CD8-positive, alpha-beta memory T cell (primary cell): ENCODE measurements around the gene TNS1. TPM values are rescaled to one million over a fixed set of nuclear protein-coding genes. Genes with fewer than 3 reads are reported as not detected.

ENCODE experiments used
- CTCF ChIA-PET: fragments of 350-600 bp; sonication (Branson Sonifier 250); formaldehyde crosslinking; loops from one replicate; lab custom pipeline; 2021; ENCODE audit warnings: antibody characterized with exemption; lab: Charles Lee
- POLR2A ChIA-PET: fragments of 350-600 bp; sonication (Branson Sonifier 250); formaldehyde crosslinking; loops from one replicate; lab custom pipeline; 2021; ENCODE audit warnings: antibody characterized with exemption; lab: Charles Lee
- DNase-seq, 5 donors: peaks; one replicate each; pipeline versions ENCODE4 v3.0.0 to v3.0.0-alpha.2; 2020 to 2022; ENCODE audit warnings: mixed read lengths in 1 of 5
- H3K27ac ChIP-seq: one replicate; pipeline ENCODE4 v1.7.0; 2013; ENCODE audit warnings: low read depth, mild to moderate bottlenecking, low read length, moderate library complexity
- H3K27me3 ChIP-seq: 2 replicates; pipeline ENCODE4 v1.7.0; 2013; ENCODE audit warnings: low read length, mild to moderate bottlenecking; ENCODE audit not compliant: insufficient read depth, poor library complexity, severe bottlenecking
- H3K36me3 ChIP-seq: 2 replicates; pipeline ENCODE4 v1.7.0; 2013; ENCODE audit warnings: mild to moderate bottlenecking, low read length, moderate library complexity; ENCODE audit not compliant: insufficient read depth
- H3K4me1 ChIP-seq: 2 replicates; pipeline ENCODE4 v1.7.0; 2013; ENCODE audit warnings: mild to moderate bottlenecking, low read length, moderate library complexity; ENCODE audit not compliant: insufficient read depth
- H3K4me3 ChIP-seq: 2 replicates; pipeline ENCODE4 v1.7.0; 2013; ENCODE audit warnings: mild to moderate bottlenecking, low read length
- H3K9me3 ChIP-seq: 2 replicates; pipeline ENCODE4 v1.7.0; 2013; ENCODE audit warnings: mild to moderate bottlenecking, low read length
- H3K27ac Mint-ChIP-seq, 8 donors: one replicate each; pipeline ENCODE4 v1.8.0; 2020 to 2021; ENCODE audit warnings: mixed read lengths in 8 of 8, mild to moderate bottlenecking in 6 of 8, inconsistent platforms in 3 of 8, moderate library complexity in 3 of 8
- H3K27me3 Mint-ChIP-seq, 2 donors: one replicate each; pipeline ENCODE4 v1.8.0; 2020 to 2021; ENCODE audit warnings: mixed read lengths in 2 of 2, mild to moderate bottlenecking in 1 of 2, moderate library complexity in 1 of 2
- H3K36me3 Mint-ChIP-seq, 3 donors: one replicate each; pipeline ENCODE4 v1.8.0; 2020 to 2021; ENCODE audit warnings: mixed read lengths in 3 of 3, inconsistent platforms in 1 of 3, mild to moderate bottlenecking in 1 of 3
- H3K4me1 Mint-ChIP-seq, 3 donors: one replicate each; pipeline ENCODE4 v1.8.0; 2020 to 2021; ENCODE audit warnings: mixed read lengths in 3 of 3, inconsistent platforms in 1 of 3, mild to moderate bottlenecking in 1 of 3
- H3K4me3 Mint-ChIP-seq, 7 donors: one replicate each; pipeline ENCODE4 v1.8.0; 2020 to 2021; ENCODE audit warnings: mixed read lengths in 7 of 7, mild to moderate bottlenecking in 6 of 7, moderate library complexity in 4 of 7, inconsistent platforms in 2 of 7
- H3K9me3 Mint-ChIP-seq, 5 donors: one replicate each; pipeline ENCODE4 v1.8.0; 2020 to 2022; ENCODE audit warnings: mixed read lengths in 5 of 5, mild to moderate bottlenecking in 3 of 5, moderate library complexity in 2 of 5, inconsistent platforms in 1 of 5
- polyA plus RNA-seq: library from polyadenylated mRNA; unstranded; fragments of 300-500 nt; fragmentation: Illumina TruSeq; gene quantifications from one replicate; pipeline ENCODE4 v1.2.3, GENCODE V29; 2021
- total RNA-seq, 2 experiments: library from RNA; stranded (reverse); gene quantifications; one replicate each; pipeline ENCODE4 v1.2.3, GENCODE V29; 2021

The TNS1 gene
- total and polyA plus RNA-seq, 3 experiments from 2014 or later: 1.1 to 1.8 TPM; not detected in 1

DNA sequence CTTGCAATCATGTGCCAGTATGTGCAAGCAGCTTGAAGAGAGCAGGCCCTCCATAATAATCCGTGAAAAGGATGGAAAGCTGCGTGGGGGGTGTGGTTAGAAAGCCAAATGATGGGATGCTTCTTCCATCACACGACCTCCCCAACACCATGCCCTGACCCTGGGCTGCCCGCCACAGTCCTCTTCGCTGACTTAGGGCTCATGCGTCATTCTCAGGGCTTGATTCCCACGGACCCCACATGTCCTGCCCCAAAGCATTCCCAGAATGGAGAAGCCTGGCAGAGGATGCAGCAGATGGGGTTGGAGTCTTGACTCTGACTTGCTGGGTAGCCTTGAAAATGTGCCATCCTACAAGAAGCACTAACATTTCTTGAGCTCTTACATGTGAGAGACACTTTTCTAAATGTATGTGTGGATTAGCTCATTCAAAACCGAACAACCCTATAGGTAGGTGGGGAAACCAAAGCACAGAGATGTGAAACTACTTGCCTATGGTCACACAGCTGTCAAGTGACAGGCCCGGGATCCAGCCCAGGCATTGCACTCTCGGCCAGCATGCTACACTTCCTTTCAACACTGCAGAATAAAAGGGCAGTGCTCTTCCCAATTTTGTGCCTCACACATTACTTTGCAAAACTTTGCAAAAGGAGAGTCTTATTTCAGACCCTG lies 3.7 kb downstream of the TNS1 start:
- Histone ChIP-seq H3K36me3 (no peaks in the 10 kb centered on the region), H3K4me1 (no peaks in the 10 kb centered on the region), H3K9me3 (no peaks in the 10 kb centered on the region), H3K27me3 (no peaks in the 10 kb centered on the region), H3K27ac (no peak overlapping the region), H3K4me3 (no peak overlapping the region)
- Mint-ChIP-seq H3K9me3 (no peaks in the 10 kb centered on the region), H3K4me1 (no peaks in the 10 kb centered on the region), H3K27ac (peak overlapping the region in 1 of 8 donors; percentile 19), H3K4me3 (no peak overlapping the region), H3K36me3 (no peaks in the 10 kb centered on the region), H3K27me3 (peaks cover 14 to 35% of the 10 kb centered on the region in 2 donors)
- DNase-seq: no peak
- CTCF ChIA-PET: interaction anchor here (1.2 to 1.6 kb wide), 2 partner anchors 13 to 214 kb away, joined by 3 read pairs; no protein-coding TSS in a partner anchor
- POLR2A ChIA-PET: no interaction called here

DNA sequence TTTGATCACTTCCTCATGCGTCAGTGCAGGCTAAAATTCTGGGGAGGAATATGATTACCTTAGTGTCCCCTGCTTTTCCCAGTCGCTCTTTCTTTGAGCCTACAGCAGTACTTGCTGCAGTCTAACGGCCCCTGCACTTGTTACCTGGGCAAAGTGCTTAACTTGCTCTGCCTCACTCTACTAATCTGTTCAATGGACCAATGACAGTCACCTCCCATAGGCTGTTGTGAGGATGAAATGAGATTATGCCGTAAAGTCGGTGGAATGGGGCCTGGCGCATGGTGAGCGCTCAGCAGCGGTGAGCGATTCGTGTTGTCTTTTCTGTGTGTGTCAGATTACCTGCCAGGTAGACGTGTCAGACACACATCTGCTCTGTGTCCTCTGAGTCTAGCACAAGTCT lies 5.3 kb downstream of the TNS1 start:
- H3K4me1 ChIP-seq: no peaks in the 10 kb centered on the region
- ChIA-PET CTCF (no interaction called here), POLR2A (no interaction called here)
- H3K4me3 ChIP-seq: no peak overlapping the region
- Mint-ChIP-seq H3K27me3 (peaks cover 13 to 45% of the 10 kb centered on the region in 2 donors), H3K27ac (no peak overlapping the region), H3K4me1 (no peaks in the 10 kb centered on the region), H3K9me3 (no peaks in the 10 kb centered on the region), H3K4me3 (no peak overlapping the region), H3K36me3 (no peaks in the 10 kb centered on the region)
- no peaks in the 10 kb centered on the region for H3K9me3 ChIP-seq
- no peaks in the 10 kb centered on the region for H3K36me3 ChIP-seq
- DNase-seq: no peak
- no peaks in the 10 kb centered on the region for H3K27me3 ChIP-seq
- no peak overlapping the region for H3K27ac ChIP-seq

DNA sequence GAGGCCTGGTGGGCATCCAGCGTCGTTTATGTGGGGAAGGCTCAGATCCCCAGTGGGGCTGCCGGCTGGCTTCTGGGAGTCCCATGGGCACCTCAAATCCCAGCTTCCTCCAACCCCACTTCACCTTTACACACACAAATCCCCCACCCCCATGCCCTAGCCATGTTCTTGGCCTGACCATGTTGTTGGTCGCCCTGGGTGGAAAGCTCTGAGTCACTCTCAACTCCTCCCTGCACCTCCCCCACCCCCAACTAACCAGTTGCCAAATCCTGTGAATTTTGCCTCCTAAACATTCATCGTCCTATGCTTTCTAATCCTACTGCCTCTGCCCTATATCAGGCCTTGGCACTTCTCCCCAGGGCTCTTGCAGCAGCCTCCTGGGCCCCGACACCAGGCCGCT lies 6.4 kb downstream of the TNS1 start:
- Mint-ChIP-seq H3K36me3 (no peaks in the 10 kb centered on the region), H3K4me3 (no peak overlapping the region), H3K27ac (no peak overlapping the region), H3K4me1 (no peaks in the 10 kb centered on the region), H3K9me3 (no peaks in the 10 kb centered on the region), H3K27me3 (peaks cover 14 to 45% of the 10 kb centered on the region in 2 donors)
- Histone ChIP-seq H3K27me3 (no peaks in the 10 kb centered on the region), H3K9me3 (no peaks in the 10 kb centered on the region), H3K4me3 (no peak overlapping the region), H3K4me1 (no peaks in the 10 kb centered on the region), H3K27ac (no peak overlapping the region), H3K36me3 (no peaks in the 10 kb centered on the region)
- no peak for DNase-seq
- ChIA-PET CTCF (no interaction called here), POLR2A (no interaction called here)

DNA sequence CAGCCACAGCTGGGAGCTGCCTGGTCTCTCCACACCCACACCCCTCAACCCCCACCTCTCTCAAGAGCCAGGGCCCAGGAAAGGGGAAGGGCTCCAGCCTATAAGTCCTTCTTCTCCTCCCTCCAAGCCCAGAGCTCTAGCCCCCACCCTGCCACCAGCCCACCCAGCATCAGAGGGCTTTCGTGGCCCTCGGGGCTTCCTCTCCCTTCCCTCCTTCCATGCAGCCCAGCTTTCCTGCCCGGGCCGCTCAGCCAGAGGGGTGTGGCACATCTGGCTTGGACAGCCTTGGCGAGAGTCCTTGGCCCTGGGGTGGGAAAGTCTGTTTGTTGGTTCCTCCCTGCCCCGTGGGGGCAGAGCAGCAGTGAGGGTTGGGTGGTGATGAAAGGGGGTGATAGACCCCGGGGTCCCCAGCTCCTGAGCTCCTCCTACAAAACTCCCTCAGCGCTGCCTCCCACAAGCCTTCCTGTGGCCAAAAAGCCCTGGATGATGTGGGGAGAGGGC lies 7.0 kb downstream of the TNS1 start:
- ChIA-PET CTCF (no interaction called here), POLR2A (no interaction called here)
- Histone ChIP-seq H3K36me3 (no peaks in the 10 kb centered on the region), H3K4me3 (no peak overlapping the region), H3K27me3 (no peaks in the 10 kb centered on the region), H3K27ac (no peak overlapping the region), H3K9me3 (no peaks in the 10 kb centered on the region), H3K4me1 (no peaks in the 10 kb centered on the region)
- H3K4me1 Mint-ChIP-seq: no peaks in the 10 kb centered on the region
- peak overlapping the region in 1 of 8 donors; percentile 10 for H3K27ac Mint-ChIP-seq
- no peaks in the 10 kb centered on the region for H3K36me3 Mint-ChIP-seq
- H3K9me3 Mint-ChIP-seq: no peaks in the 10 kb centered on the region
- no peak overlapping the region for H3K4me3 Mint-ChIP-seq
- DNase-seq: no peak
- H3K27me3 Mint-ChIP-seq: peaks cover 14 to 44% of the 10 kb centered on the region in 2 donors

DNA sequence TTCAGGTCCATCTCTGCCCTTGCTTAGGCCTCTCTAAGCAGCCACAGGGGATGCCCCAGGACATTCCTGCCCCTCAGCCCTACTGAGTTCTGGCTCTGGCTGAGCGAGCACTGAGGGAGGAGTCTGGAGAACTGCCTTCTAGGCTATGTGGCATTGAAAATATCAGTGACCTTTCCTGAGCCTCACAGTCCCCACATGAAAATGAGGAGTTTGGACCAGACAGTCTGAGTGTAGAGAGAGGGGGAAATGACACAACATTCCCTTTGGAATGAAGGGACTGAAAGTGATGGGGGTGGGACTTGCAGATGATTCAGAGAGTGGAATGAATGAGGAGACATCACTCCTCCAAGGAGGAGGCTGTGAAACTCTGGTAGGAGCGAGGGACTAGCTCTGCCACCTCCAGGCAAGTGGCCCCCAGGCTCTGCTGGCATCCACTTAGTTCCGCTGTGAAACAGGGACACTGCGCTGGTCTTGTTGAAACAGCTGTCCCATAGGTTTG lies 8.0 kb downstream of the TNS1 start:
- Mint-ChIP-seq H3K36me3 (no peaks in the 10 kb centered on the region), H3K9me3 (no peaks in the 10 kb centered on the region), H3K27me3 (peaks cover 10 to 42% of the 10 kb centered on the region in 2 donors), H3K27ac (no peak overlapping the region), H3K4me1 (no peaks in the 10 kb centered on the region), H3K4me3 (no peak overlapping the region)
- no peak overlapping the region for H3K4me3 ChIP-seq
- H3K27ac ChIP-seq: no peak overlapping the region
- no peaks in the 10 kb centered on the region for H3K36me3 ChIP-seq
- H3K27me3 ChIP-seq: no peaks in the 10 kb centered on the region
- H3K9me3 ChIP-seq: no peaks in the 10 kb centered on the region
- POLR2A ChIA-PET: no interaction called here
- no peak for DNase-seq
- CTCF ChIA-PET: interaction anchor here (1.3 to 2.1 kb wide), 3 partner anchors 11 to 209 kb away, joined by 4 to 10 read pairs (median 4); no protein-coding TSS in a partner anchor
- no peaks in the 10 kb centered on the region for H3K4me1 ChIP-seq

DNA sequence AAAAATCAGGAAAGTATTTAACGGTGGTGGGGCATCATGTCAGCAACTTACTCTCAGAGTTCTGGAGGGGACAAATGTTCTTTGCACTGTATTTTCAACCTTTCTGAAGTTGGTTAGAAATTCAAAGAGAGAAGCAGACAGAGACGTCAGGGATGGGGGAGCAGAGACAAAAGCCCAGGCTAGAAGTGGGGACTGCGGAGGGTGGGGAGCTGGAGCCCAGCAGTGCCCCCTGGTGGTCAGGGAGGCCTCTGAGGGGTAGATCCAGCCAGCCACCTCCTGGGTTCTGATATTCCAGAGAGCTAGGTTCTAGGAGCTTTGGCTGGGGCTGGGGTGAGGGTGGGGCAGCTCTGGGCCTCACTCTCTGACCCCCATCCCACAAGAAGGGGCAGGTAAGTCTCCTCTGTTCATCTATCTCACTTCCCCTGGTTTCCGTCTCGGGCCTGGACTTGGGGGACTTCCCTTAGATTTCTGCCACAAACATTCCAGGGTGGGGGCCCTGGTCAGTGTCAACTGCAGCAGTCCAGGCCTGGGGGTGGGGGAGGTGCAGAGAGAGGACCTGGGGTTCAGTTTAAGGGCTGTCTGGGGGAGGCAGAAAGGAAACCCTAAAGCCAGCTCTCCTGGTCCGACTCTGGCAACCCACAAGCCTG lies 8.9 kb downstream of the TNS1 start:
- no peaks in the 10 kb centered on the region for H3K36me3 Mint-ChIP-seq
- ChIA-PET CTCF (interaction anchor here (0.8 to 2.1 kb wide), 6 partner anchors 10 to 212 kb away, joined by 3 to 10 read pairs (median 4); no protein-coding TSS in a partner anchor), POLR2A (no interaction called here)
- H3K27me3 Mint-ChIP-seq: peaks cover 8 to 46% of the 10 kb centered on the region in 2 donors
- no peak overlapping the region for H3K27ac Mint-ChIP-seq
- H3K4me1 Mint-ChIP-seq: no peaks in the 10 kb centered on the region
- H3K36me3 ChIP-seq: no peaks in the 10 kb centered on the region
- H3K9me3 ChIP-seq: no peaks in the 10 kb centered on the region
- no peak overlapping the region for H3K4me3 Mint-ChIP-seq
- peak in 4 of 5 donors; percentile 14 to 37 (median 20) for DNase-seq
- H3K4me1 ChIP-seq: no peaks in the 10 kb centered on the region
- H3K9me3 Mint-ChIP-seq: no peaks in the 10 kb centered on the region
- no peaks in the 10 kb centered on the region for H3K27me3 ChIP-seq
- H3K4me3 ChIP-seq: no peak overlapping the region
- no peak overlapping the region for H3K27ac ChIP-seq

DNA sequence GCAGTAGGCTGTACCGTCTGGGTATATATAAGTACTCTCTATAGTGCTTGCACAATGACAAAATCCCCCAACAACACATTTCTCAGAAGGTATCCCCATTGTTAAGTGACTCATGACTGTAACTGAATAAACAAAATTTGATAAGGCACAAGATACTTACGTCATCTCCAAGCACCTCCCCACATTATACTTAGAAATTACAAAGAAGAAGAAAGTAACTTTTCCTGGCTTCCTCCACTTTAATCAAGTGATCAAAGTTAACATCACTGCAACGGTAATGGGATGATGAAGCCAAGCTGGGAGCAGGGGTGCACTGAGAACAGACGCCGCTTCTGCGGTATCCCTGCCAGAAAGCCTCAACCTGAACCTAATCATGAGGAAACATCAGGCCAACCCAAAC lies 9.7 kb downstream of the TNS1 start:
- ChIA-PET POLR2A (no interaction called here), CTCF (interaction anchor here (1.1 to 2.1 kb wide), 5 partner anchors 9 to 211 kb away, joined by 3 to 10 read pairs (median 4); no protein-coding TSS in a partner anchor)
- Mint-ChIP-seq H3K9me3 (no peaks in the 10 kb centered on the region), H3K36me3 (no peaks in the 10 kb centered on the region), H3K27ac (no peak overlapping the region), H3K4me3 (no peak overlapping the region), H3K27me3 (peaks cover 12 to 43% of the 10 kb centered on the region in 2 donors), H3K4me1 (no peaks in the 10 kb centered on the region)
- DNase-seq: no peak
- H3K4me1 ChIP-seq: no peaks in the 10 kb centered on the region
- no peaks in the 10 kb centered on the region for H3K27me3 ChIP-seq
- H3K4me3 ChIP-seq: no peak overlapping the region
- no peaks in the 10 kb centered on the region for H3K36me3 ChIP-seq
- H3K9me3 ChIP-seq: no peaks in the 10 kb centered on the region
- H3K27ac ChIP-seq: no peak overlapping the region

DNA sequence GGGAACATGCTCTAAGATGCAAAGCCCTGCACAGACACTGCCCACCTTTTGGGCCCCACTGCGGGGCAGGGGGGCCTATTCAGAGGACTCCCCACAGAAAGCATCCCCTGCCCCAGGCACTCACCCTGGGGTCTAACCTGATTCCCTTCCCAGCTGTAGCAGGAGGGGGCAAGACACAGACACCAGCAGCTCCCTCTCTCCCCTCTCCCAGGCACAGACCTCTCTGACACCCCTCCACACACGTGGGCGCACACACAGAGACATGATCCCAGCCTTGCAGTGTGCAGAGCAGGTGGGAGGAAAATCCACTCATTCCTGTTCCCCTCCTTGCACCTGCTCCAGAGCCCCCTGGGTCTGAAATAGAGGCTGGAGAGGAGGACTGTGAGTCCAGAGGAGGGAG lies 10.7 kb downstream of the TNS1 start:
- no peak overlapping the region for H3K27ac ChIP-seq
- peak in 1 of 5 donors; percentile 16 for DNase-seq
- no peaks in the 10 kb centered on the region for H3K9me3 ChIP-seq
- Mint-ChIP-seq H3K9me3 (no peaks in the 10 kb centered on the region), H3K27me3 (peaks cover 14 to 36% of the 10 kb centered on the region in 2 donors), H3K36me3 (no peaks in the 10 kb centered on the region), H3K4me1 (no peaks in the 10 kb centered on the region), H3K4me3 (no peak overlapping the region), H3K27ac (no peak overlapping the region)
- H3K4me3 ChIP-seq: no peak overlapping the region
- ChIA-PET POLR2A (no interaction called here), CTCF (no interaction called here)
- no peaks in the 10 kb centered on the region for H3K27me3 ChIP-seq
- H3K4me1 ChIP-seq: no peaks in the 10 kb centered on the region
- no peaks in the 10 kb centered on the region for H3K36me3 ChIP-seq
